Measurements from ENCODE around the gene PPIL1. TPM values are rescaled to one million over a fixed set of nuclear protein-coding genes. Genes with fewer than 3 reads are reported as not detected.

The PPIL1 gene
- total RNA-seq, 4 donors from 2014 or later = 22.8 to 36.0 (median 27.5) TPM

DNA sequence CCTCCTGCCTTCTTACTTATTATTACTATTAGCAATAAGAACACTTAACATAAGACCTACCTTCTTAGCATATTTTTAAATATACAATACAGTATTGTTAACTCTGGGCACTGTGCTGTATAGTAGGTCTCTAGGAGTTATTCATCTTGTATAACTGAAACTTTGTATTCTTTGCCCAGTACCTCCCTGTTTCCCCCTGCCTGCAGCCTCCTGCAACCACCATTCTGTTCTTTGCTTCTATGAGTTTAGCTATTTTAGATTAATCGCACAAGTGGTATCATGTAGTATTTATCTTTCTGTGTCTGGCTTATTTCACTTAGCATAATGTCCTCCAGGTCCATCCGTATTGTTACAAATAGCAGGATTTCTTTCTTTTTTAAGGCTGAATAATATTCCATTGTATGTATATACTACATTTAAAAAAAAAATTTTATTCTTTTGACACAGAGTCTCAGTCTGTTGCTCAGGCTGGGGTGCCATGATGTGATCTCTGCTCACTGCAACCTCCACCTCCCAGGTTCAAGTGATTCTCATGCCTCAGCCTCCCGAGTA is 15.6 kb upstream of the PPIL1 start:
- Histone ChIP-seq H3K4me1 (peaks cover 3 to 6% of the 10 kb centered on the region in 2 donors), H3K36me3 (no peaks in the 10 kb centered on the region), H3K27me3 (no peaks in the 10 kb centered on the region), H3K9me3 (no peaks in the 10 kb centered on the region), H3K4me3 (no peak overlapping the region), H3K27ac (no peak overlapping the region)
- intact Hi-C loops (cut with DNase I; ENCODE audit: low total_unique reads) = no loop called here
- no peak for DNase-seq
- TF ChIP-seq POLR2A (IDR thresholded peaks at IDR 0.05) (no peak), CTCF (IDR thresholded peaks at IDR 0.05) (no peak)

- Histone ChIP-seq H3K36me3 (no peaks in the 10 kb centered on the region), H3K4me3 (no peak overlapping the region), H3K27ac (no peak overlapping the region), H3K27me3 (no peaks in the 10 kb centered on the region), H3K4me1 (peaks cover 6 to 7% of the 10 kb centered on the region in 2 donors), H3K9me3 (no peaks in the 10 kb centered on the region)
- intact Hi-C loops (cut with DNase I; ENCODE audit: low total_unique reads) = loop anchor here (10.0 kb wide), 1 partner anchor 126 kb away; no protein-coding TSS in a partner anchor
- DNase-seq = no peak
- TF ChIP-seq CTCF (IDR thresholded peaks at IDR 0.05) (no peak), POLR2A (IDR thresholded peaks at IDR 0.05) (no peak)
Measured at GRCh38 chr6:36888654-36889481, 14.3 kb upstream of the PPIL1 start.

DNA sequence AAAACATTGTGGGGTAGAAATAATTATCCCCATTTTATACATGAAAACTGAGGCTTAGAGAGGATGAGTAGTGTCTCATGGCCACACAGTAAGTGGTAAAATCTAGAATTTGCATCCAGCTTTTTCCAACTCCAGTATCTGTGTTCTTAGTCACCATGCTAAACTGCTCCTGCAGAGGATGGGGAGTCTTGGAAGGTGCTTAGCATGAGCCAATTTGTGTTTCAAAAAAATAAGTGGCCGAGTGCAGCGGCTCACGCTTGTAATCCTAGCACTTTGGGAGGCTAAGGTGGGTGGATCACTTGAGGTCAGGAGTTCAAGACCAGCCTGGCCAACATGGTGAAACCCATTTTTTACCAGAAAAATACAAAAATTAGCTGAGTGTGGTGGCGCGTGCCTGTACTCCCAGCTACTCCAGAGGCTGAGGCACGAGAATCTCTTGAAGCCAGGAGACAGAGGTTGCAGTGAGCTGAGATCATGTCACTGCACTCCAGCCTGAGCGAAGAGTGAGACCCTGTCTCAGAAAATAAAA is 13.6 kb upstream of the PPIL1 start:
- Histone ChIP-seq H3K27me3 (no peaks in the 10 kb centered on the region), H3K4me1 (peaks cover 6 to 7% of the 10 kb centered on the region in 2 donors), H3K27ac (no peak overlapping the region), H3K4me3 (no peak overlapping the region), H3K36me3 (no peaks in the 10 kb centered on the region), H3K9me3 (no peaks in the 10 kb centered on the region)
- TF ChIP-seq CTCF (IDR thresholded peaks at IDR 0.05) (no peak), POLR2A (IDR thresholded peaks at IDR 0.05) (no peak)
- no peak for DNase-seq
- intact Hi-C loops (cut with DNase I; ENCODE audit: low total_unique reads) = loop anchor here (10.0 kb wide), 1 partner anchor 127 kb away; no protein-coding TSS in a partner anchor

DNA sequence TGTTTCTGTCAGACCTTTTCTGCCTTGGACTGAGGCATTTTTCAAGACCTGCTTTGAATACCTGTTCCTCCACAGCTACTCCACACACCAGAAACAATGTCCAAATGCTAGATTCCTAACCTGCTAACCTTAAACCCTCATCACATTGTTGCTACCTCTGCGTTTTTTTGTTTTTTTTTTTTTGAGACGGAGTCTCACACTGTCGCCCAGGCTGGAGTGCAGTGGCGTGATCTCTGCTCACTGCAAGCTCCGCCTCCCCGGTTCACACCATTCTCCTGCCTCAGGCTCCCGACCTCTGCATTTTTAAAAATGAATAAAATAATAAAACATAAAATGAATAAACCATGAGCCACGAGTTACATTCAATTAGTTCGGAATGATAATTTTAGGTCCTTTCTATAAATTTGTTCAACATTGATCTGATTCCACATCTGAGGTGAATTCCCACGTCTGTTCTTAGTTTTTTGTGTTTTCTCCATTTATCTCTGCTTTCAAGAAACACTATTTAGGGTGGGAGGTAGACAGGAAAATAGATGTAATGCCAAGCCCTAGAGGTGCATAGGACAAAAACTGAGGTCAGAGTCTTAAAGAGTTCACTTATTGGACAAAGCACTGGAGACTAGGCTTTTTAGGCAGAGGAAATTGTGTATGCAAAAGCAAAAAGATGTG is 12.5 kb upstream of the PPIL1 start:
- Histone ChIP-seq H3K27ac (peak overlapping the region in 1 of 2 donors; percentile 92), H3K4me1 (peaks cover 6 to 7% of the 10 kb centered on the region in 2 donors), H3K4me3 (no peak overlapping the region), H3K9me3 (no peaks in the 10 kb centered on the region), H3K36me3 (no peaks in the 10 kb centered on the region), H3K27me3 (no peaks in the 10 kb centered on the region)
- TF ChIP-seq CTCF (IDR thresholded peaks at IDR 0.05) = no peak
- TF ChIP-seq POLR2A (IDR thresholded peaks at IDR 0.05) = no peak
- intact Hi-C loops (cut with DNase I; ENCODE audit: low total_unique reads) = loop anchor here (10.0 kb wide), 1 partner anchor 128 kb away; no protein-coding TSS in a partner anchor
- DNase-seq = no peak
